Measurements from ENCODE around the gene SHPK.
"Not testable (repeated sequence)": the region's sequence is repeated elsewhere in the genome, so short reads cannot be mapped to it uniquely, and the experiment has no call there.

The SHPK gene

DNA sequence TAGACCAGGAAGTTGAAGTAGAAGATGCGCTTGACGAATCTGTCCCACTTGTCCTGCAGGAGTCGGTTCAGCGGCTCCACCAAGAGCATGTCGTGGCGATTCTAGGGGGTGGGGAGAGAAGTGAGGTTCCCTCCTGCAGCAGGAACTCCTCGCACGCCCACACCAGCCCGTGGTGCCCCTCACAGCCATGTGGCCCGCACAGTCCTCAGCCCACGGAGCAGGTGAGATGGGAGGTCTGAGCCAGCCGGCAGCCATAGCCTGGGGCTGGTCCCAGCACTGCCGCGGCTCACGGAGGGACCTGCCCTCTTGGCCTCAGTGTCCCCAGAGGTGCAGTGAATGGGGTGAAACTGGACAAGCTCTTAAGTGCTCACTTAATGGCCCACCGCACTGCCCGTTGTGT is 50.2 kb downstream of the SHPK start:
- no peak for DNase-seq

DNA sequence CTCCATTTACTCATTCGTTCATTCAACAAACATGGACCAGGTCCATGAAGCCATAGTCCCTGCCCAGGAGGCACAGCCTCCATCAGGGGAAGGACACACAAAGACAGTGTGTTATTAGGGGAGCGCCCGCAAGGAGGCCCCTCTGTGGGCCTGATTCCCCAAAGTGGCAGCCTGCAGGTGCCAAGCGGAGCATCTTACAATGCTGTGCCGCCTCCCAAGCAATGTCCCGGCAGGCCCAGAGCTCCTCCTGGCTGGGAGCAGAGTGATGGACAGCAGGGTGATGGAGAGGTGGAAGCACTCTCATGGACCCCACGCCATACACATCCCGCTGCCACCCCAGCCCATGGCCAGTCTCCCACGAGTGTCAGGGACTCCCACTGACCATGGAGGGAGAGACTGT is 52.6 kb downstream of the SHPK start:
- no peak for DNase-seq

DNA sequence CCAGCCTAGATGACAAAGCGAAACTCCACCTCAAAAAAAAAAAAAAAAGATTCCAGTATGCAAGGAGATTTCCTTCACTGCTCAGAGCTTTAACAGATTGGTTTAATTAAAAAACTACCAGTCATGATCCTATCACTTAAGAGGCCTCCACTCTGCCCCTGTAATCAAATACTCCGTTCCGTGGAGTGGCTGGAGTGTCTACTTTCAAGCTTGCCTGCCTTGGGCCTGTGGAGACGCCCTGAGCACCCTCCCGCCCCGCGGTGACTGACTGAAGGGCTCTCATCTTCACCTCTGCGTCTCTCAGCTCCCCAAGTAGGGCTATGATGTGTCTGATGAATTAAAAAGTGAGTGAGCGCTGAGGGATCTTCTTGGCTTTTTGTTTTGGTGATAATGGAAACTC is 53.1 kb downstream of the SHPK start:
- DNase-seq = no peak

DNA sequence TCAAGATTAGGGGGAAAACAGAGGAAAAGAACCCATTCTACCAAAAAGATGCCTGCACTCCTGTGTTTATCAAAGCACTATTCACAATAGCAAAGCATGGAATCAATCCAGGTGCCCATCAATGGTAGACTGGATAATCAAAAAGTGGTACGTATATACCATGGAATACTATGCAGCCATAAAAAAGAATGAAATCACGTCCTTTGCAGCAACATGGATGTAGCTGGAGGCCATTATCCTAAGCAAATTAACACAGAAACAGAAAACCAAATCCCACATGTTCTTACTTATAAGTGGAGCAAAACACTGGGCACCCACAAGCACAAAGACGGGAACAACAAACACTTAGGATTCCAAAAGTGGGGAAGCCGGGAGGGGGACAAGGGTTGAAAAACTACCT is 57.4 kb downstream of the SHPK start:
- not testable (repeated sequence) for DNase-seq

DNA sequence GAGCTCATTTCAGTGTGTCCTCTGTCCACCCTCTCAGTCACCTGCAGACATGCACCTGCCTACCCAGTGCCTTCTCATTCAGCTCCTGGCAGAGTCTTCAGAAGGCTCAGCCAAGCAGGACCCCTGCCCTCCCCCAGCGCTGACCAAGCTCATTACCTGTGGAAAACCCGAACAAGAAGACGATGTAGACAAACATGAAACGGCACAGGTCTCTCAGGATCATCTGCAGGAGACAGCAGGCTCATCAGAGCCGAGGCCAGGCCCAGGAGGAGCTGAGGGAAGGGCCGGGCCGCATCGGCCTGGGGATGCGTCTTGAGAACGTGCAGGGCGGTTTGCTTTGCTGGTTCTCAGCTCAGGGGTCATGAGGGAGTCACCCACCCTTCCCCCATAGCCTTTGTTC is 59.1 kb downstream of the SHPK start:
- no peak for DNase-seq

DNA sequence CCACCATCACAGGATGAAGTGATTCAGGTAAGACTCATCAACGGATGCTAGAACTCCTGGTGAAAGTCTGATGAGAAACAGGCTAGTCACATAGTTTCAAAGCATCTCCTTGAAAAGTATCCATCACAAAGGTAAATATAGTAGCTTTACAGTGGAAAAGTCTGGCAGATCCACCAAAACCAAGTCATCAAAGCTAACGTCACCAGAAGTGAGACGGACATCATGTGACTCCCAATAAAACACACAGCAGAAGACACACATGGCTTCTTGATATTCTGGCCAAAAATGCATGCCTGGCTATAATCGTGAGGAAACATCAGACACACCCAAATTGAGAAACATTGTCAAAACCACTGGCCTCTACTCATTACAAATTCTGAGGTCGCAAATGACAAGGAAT is 60.5 kb downstream of the SHPK start:
- no peak for DNase-seq

DNA sequence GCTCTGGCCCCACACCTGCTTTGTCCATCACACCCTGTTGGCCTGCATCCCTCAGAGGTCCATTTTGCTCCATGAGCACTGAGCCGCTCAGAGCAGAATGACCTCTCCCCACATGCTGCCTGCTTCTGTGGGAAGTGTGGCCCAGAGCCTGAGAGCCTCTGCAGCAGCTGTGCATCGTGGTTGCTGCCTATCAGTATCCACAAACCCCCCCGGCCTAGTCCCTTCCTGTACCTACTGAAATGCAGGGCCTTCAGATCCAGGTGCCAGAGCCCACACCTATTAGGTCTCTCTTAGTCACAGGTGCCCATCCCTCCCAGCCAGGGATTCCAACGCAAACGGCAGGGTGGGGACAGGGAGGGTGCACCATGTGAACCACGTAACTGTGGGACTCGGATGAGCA is 61.8 kb downstream of the SHPK start:
- no peak for DNase-seq

DNA sequence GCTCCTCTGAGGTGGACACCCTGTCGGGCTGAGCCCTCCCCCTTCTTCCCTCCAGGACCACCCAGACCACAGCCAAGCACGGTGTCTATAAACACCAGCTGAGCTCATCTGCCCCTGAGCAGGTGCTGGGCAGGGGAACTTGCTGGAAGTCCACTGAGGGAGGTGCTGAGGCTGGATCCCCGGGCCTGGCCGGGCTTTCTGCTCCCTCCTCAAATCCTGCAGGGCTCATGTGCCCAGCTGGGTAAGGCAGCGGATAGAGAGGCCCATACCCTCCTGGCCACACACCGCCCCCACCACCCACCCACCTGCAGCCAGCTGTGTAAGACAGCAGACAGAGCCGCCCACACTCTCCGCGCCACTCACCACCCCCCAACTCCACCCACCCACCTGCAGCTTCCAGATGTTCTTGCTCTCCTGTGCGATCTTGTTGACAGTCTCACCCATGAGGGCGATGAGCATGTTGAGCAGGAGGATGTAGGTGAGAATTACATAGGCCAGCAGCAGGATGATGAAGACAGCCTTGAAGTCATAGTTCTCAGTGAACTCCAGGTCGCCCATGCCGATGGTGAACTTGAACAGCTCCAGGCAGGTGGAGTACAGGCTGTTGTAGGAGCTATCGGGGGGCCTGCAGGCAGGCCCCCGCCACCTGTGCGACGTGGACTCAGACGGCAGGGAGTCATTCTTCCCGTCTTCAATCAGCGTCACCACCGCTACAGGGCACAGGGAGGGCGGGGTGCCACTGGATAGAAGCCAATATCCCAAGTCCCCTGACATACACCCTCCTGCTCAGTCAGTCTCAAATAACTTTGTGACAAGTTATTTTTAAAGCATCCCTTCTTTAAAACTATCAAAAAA is 62.6 kb downstream of the SHPK start:
- DNase-seq = no peak

DNA sequence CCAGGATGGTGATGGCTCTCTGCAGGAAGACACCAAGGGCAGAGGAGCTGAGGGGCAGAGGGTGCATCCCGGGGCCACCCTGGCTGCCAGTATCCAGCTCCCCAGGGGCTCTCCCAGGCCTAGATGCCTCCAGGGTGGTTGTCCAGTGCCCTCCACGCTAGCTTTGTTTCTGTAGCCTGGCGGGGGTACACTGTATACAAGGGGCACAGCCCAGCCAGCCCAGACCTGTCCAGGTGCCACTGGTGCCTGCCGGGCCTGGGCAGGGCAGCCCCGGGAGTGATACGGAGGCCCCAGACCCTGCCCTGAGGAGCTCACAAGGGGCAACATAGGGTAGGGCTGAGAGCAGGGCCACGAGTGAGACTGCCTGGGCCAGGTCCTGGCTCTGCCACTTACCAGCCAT is 63.8 kb downstream of the SHPK start:
- DNase-seq = no peak

DNA sequence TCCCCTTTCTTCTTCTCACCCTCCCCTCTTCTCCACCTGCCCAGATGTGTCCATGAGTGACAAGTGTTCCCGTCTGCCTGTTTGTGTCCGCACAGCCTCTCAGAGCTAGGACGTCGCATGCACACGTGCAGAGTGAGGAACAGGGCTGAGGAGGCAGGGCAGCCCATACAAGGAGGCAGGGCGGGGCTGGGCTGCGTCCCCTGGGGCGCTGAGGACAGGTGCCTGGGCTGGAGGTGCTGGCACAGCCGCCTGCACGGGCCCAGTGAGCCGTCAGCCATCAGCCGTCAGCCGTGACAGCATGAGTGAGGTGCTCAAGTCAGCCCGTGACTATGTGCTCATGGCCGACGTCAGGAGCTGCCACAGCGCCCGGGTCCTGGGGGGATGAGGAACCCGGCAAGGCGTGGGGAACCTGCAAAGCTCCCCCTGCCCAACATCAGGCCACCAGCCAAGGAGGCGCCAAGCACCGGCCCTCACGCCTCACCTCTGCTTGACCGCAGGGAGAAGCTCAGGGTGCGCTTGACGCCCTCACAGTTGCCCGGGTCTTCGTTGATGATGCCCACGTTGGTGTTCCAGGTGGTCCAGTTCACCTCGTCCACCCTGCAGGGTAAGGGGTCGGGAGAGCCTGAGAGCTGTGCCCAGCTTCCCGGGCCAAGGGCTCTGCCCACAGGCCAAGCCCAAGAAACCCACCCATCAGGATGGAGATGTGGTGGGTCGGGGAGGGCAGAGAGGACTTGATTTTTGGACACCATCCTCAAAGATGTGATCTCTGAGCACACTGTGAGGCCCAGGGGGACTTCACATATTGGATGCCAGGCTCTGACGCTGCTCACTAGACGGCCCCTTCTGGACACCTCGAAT is 64.8 kb downstream of the SHPK start:
- no peak for DNase-seq

DNA sequence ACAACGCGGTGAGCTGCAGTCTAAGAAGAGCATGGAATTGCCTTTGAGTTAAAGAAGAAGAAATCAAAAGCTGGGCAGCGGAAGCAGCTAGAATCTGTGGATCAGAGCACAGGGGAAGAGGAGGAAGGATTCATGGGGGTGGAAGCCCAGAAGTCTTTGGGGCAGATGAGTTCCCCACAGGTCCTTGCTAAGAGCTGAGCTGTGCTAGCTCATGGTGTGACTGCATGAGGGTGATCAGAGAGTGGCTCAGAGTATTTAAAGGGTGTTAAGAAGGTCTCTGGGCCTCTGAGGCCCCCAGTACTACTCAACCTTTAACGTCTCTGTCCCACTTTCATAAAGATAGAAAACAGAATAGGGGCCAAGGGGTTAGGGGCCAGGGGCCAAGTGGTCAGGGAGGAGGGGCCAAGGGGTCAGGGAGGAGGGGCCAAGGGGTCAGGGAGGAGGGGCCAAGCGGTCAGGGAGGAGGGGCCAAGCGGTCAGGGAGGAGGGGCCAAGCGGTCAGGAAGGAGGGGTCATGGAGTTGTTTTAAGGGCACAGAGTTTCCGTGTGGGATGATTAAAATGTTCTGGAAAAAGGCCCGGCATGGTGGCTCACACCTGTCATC is 66.4 kb downstream of the SHPK start:
- DNase-seq = no peak

DNA sequence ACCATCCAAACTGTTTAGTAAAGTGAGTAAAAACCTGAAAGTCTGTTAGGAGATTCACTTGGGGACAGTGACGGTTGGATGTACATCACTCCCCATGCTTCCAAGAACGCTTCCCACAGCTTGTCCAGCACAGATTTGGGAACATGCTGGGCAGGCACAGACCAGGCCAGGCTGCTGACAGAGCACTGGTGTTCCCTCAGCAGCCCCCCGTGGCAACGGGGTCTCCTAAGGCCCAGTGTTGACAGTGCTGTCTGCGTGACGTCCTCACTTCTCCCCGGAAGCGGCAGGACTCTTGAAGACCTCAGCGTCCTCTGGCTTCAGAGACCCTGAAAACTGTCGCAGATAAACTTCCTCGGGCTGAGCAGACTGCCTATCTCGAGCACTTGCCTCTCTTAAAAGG is 69.5 kb downstream of the SHPK start:
- DNase-seq = no peak

DNA sequence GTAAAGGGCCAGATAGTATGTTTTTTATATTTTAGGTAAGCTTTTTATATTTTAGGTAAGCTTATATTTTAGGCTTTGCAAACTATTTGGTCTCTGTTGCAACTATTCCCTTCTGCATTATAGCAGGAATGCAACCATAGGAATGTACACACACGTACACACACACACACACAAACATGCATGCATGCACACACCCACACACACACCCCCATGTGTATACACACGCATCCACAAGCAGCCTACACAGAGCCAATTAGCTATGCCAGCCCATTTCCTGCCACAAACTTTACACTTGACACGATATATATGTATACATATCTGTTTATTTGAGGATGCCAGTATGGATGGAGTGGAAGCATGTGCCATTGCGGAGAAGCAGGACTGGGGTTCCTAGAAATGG is 70.9 kb downstream of the SHPK start:
- no peak for DNase-seq

DNA sequence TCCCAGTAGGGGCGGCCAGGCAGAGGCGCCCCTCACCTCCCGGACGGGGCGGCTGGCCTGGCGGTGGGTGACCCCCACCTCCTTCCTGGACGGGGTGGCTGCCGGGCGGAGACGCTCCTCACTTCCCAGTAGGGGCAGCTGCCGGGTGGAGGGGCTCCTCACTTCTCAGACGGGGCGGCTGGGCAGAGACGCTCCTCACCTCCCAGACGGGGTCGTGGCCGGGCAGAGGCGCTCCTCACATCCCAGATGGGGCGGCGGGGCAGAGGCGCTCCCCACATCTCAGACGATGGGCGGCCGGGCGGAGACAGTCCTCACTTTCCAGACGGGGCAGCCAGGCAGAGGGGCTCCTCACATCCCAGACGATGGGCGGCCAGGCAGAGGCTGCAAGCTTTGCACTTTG is 71.8 kb downstream of the SHPK start:
- not testable (repeated sequence) for DNase-seq

DNA sequence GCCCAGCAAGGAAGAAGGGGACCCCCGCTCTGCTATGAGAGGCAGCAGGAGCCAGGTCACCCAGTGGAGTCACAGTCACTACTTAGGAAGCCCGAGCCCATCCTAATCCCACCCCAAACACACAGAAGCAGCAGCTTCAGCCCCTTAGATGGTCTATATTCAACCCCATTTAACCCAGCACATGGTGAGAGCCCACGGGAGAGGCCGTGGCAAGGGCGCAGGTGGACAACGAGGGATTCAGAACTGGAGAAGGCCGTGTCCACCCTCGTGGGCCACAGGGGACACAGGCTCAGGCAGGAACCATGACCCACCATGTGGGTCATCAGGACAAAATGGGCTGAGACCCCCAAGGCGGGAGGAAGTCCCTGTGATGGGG is 76.8 kb downstream of the SHPK start:
- no peak for DNase-seq

DNA sequence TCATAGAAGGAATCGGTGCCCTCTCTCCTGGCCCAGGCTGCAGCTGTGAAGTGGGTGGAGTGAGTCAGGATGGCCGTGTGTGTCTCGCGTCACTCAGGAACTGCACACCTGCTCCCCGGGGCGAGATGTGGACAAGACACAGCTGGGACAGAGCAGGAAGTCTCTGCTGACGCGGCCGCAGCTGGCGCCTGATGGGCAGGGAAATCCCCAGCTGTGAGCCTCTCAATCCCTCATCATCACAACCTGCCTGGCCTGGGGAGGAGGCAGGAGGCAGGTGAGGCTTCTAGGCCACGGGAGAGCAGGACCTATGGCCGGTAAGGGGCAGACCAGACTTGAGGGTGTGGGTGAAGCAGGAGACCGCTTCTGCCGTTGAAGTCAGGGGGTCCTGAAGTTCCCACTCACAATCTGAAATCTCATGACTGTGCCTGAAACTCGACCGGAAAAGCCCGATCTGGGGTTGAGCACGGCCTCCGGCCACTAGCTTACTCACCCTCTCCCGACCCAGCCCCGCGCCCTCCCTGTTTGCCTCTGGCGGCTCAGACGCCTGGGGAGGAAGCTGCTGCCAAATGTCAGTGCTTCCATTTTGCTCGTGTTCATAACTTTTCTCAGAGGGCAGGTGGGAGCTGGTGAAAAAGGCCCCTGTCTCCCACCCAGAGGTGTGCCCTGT is 77.3 kb downstream of the SHPK start:
- DNase-seq = peak in 3 of 4 experiments; percentile 13 to 44 (median 26)
